Caki2 (cell line): Measurements from ENCODE around the gene FEM1B. TPM values are rescaled to one million over a fixed set of nuclear protein-coding genes. Genes with fewer than 3 reads are reported as not detected.

Experiments used
- DNase-seq: peaks from one replicate; pipeline ENCODE4 v3.0.0-alpha.2; 2015; ENCODE audit warnings: low read depth
- in situ Hi-C: cut with HindIII; loops from 2 replicates; pipeline ENCODE4 v1.10.0; 2016; ENCODE audit warnings: low sequenced_read_pairs, low pct_unique_long_range_greater_than_20kb, mixed read lengths
- total RNA-seq: library from RNA; depleted of rRNA; stranded (reverse); fragments of >200 nt; shearing (Covaris generic); gene quantifications from 2 replicates; pipeline ENCODE4 v1.2.3, GENCODE V29; 2014; ENCODE audit warnings: low replicate concordance

Gene FEM1B
- total RNA-seq, 1 experiment from 2014 or later, result 15.9 TPM

DNA sequence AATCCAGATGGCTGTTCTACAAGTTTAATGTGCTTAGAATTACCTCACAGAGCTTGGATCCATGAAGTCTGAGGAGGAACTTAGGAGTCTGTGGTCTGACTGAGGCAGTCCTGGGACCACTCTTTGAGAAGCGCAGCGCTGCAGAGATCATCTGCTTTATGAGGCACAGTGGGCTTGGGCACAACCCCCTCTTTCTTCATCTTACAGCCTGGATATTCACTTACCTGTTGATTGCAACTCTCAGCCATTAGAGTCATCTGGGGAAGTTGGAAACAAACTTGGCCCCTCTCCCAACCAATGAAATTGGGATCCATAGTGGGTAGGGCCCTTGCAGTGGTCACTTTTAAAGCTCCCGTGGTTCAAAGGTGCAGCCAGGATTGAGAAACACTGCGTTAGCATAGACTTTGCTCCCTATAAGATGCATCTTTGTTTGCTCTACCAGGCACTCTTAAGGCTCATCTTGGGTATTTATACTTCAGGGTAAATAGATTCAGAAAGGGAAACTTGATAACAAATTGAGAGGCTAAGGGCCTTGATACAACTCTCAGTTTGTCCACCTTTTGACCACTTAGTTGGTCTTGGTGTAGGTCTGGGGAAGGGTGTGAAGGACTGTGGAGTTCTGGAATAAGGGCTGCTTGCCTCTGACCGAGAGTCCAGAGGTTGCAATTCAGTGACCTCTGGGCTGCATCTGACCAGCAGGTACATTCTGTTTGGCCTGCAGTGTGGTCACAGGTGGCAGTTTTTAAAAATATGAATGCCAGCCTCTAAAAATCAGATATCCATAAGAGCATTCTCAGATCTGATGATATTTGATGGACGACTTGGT lies 22.8 kb downstream of the FEM1B start:
- in situ Hi-C loops, result no loop called here

DNA sequence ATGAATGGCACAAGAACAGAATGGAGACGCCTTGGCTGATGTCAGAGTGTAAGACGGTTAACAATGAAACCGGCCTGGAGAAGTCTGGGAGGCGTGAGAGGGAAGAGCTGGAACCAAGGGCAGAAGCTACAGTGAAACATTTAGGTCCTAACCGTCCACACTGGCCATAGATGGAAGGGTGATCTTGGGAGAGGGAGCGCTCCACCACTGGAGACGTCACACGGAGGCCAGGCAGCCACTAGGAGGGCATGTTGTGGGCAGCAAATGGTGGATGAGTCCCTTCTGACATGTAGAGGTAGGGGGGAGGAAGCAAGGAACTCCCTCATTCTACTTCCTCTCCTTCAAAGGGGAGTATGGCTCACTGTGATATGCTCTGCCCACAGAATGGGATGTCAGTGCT lies 23.8 kb downstream of the FEM1B start:
- in situ Hi-C loops, result no loop called here
- no peak for DNase-seq

More for the DNA sequence above, 22.8 kb downstream of the FEM1B start:
- DNase-seq, result no peak

DNA sequence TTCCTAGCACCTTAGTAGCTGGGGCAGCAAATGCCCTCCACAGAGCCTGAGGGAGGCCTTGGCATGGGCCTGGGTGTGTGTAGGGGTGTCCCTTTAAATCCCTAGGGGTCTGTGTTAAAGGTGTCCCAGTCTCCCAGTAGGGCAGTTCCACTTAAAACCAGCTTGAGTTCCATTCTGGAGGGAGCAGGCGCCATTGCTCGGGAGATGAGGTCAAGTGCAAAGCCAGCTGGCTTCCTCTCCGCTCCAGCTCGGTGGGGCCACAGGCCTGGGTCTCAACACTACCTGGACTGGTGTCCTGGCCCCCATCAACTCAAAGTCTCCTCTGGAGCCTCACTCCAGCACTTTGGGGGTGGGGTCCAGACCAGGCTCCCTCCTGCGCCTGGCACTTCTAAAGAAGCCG lies 25.2 kb downstream of the FEM1B start:
- no peak for DNase-seq
- in situ Hi-C loops, result no loop called here

DNA sequence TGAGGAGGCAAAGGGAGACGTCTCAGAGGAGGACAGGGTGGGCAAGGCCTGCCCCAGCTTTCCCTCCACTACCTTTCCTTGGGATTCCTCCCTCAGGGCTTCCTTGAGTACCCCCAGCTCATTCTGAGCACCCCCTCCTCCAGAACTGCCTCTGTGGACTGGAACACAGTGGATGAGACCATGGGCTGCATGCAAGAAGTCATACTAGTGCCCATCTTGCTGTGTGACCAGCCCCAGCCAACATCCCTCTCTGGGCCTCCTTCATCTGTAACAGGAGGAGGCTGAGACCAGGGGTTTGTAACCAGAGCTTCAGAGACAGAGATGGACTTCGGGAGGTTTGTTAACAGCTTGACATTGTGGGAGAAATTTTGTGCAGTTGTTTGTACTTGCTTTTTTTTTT lies 25.6 kb downstream of the FEM1B start:
- in situ Hi-C loops, result no loop called here
- no peak for DNase-seq

DNA sequence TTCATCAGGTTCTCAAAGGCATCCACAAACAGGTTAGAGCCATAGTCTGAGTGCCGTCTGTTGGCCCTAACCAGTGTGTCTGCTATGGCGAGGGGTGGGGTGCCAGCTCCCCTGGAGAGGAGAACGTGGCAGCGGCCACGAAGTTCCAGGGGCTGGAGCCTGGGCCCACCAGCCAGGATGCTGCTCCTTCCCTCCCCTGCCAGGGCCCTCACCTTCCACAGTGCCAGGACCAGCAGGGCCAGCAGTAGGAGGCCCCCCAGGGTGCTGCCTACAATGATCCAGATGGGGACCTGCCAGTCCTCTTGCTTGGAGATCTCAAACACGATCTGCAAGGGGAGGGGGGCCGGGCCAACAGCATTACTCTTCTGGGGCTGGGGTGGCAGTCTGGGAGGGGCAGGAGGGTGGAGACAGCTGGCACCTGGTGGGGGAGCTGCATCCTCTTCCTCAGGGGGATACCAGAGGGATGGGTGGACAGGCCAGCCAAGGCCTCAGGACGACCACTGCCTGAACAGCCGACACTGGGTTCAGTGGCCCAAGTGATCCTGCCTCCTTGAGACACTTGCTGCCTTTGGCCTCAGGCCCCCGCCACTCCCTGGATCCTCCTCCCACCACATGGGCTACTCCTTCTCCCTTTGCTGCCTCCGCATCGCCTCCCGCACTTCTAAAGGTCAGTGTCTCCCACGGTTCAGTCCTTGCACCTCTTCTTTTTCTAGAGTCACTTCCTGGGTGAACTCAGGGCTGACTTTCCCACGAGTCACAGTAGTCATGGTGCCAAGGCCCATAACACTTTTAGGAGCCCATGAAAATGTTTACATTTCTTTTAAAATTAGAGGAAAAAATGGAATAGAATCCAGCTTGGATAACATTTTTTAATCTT lies 26.3 kb downstream of the FEM1B start:
- DNase-seq, result no peak
- in situ Hi-C loops, result no loop called here

DNA sequence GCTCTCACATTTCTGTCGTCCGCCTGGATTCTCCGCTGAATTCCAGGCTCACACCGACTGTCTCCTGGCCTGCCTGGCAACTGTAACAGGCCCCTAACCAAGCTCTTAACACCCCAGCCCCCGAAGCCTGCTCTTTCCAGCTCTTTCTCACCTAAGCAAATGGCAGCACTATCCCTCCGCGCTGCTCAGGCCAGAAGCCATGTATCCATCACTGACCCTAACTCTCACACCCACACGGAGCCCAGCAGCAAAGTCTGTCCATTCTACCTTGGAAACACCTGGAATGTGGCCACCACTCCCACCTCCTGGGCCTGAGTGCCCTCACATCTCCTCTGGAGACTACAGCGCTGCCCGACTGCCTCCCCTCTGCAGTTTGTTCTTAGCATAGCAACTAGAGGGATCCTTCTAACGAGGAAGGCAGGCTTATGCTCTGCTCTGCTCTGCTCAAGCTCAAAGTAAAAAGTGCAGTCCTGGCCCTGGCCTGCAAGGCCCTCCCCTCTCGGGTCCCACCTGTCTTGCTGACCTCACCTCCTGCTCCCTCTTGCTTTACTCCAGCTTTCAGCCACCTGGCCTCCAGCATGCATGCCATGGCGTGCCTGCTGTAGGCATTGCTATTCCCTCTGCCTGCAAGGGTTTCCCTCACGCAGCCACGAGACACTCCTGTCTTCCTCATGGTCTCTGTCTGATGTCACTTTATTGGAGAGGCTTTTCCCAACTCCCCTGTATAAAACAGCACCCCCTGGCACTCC lies 27.2 kb downstream of the FEM1B start:
- no peak for DNase-seq
- in situ Hi-C loops, result no loop called here

DNA sequence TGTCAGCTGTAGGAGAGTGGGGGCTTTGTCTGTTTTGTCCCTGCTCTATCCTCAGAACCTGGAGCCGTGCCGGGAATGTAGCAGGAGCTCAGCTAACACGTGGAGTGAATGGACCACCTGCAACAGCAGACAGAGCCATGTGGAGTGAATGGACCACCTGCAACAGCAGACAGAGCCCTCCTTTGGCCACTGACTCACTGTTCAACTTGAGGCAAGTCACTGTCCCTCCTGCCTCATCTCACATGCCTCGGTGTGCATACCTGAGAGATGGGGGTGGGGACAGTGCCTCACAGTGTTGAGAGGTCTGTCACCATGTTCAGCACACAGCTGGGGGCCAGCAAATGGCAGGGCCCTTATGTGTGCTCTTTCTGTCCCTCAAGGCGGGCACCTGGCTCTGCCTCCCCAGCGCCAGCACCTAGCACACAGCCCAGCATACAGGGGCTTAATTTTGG lies 27.9 kb downstream of the FEM1B start:
- in situ Hi-C loops, result no loop called here
- DNase-seq, result no peak

DNA sequence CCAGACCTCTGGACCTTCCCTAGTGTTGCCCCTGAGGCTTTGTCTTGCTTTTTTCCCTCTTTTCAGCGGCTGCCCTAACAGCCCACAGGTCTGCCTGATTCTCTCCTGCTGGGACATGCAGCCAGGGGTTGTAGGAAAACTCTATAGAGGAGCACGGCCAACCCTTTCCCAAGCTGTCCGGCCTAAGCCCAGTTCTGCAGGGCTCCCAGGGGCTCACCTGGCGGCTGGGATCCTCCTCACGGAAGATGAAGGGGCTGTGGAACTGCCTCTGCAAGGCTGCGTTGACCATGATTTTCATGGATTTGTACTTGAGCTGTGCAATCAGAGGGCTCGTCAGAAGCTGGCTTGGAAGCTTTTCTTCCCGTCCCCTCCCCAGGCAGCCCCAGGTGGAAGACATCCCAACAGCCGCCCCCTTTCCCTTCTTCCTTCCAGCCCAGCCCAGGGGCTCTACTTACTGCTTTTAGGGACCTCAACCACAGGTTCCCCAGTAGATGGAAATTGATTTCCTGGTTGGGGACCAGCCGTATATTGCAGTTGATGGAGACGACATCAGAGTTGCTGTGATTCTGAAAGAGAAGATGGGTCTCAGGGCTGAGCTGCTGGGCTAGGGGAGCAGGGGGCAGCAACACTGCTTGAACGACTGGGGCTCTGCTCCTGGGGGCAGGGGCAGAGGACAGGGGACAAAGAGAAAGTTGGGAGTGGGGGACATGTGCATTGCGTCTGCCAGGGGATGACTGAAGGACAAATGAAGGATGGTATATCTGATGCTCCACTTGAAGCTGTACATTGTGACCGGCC lies 29.8 kb downstream of the FEM1B start:
- in situ Hi-C loops, result no loop called here

DNA sequence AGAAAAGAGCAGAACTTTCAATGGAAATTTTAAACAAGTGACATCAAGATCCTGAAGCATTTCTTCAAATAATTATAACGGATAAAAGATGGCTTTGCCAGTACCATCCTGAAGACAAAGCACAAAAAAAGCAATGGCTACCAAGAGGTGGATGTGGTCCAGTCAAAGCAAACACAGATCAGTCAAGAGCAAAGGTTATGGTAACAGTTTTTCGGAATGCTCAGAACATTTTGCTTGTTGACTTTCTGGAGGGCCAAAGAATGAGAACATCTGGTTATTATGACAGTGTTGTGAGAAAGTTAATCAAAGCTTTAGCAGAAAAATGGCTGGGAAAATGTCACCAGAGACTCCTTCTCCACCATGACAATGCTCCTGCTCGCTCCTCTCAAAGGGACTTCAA lies 31.5 kb downstream of the FEM1B start:
- in situ Hi-C loops, result no loop called here
- DNase-seq, result no peak

More for the DNA sequence above, 29.8 kb downstream of the FEM1B start:
- DNase-seq, result no peak

DNA sequence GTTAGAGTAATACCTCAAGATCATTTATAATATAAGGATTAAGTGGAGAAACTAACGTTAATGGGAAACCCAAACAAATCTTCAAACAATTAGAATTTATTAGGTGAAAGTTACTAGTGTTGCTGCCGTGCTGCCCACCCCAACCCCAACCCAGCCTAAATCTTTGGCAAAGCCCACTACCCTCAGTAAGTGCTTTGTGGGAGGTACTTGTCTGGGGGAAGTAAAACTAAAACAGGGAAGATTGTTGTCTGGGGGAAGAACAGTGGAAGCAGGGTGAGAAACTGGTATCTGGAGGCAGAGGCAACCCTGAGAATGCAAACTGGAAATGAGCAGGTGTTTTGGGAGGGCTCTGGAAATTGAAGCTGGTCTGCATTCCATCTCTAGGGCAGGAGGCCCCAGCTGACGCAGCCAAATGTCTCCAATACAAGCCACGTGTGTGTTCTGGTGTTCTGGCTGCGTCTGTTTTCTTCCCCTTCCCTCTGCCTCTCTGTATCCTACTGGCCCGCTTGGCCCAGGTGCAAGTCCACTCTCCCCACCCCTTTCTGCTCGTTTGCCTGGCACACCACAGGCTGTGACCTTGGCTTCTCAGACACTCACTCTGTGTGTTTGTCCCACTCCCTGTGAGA lies 32.7 kb downstream of the FEM1B start:
- no peak for DNase-seq
- in situ Hi-C loops, result no loop called here

DNA sequence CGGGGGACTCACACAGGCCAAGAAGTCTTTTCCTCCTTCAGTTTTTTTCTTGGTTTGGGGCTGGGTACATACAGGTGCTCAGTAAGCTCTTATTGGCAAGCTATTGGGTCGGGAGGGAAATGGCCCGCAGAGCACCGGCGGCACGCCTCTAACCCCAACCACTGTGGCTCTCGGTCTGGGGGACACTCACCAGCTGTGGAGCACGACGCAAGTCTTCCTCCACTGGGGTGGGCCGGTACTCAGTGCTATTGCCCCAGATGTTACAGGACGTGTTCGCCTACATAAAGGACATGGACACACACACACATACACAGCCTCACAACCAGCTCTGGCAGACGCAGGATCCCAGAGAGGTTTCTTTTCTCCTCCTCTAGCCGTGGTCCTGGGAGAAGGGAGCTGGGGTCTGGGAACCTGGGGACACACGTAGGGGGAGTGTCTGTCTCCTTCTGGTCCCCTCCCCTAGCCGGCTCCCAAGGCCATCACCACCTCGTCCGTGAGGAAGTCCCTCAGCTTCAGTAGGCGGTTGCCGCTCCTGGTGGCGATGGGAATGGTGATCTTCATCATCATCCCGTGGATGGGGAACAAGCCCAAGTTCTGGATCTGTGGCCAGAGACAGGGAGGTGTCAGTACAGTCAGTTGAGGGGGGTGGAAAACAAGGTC lies 33.4 kb downstream of the FEM1B start:
- in situ Hi-C loops, result no loop called here
- DNase-seq, result no peak

DNA sequence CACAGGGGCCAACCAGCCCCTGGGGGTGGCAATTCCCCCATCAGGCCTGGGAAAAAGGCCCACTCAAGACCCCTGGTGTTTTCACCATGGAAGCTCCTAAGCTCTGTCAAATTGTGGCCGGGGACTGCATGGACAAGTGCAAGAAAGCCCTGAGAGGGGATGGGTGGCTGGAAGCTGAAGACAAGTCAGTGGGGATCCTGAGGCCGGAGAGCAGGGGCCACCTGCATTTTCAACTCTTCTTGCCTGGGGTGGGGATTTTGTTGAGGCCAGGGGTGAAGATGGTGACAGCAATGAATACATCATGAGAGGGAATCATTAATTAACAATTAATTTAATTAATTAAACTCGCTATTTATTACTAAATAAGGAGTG lies 33.9 kb downstream of the FEM1B start:
- in situ Hi-C loops, result no loop called here

DNA sequence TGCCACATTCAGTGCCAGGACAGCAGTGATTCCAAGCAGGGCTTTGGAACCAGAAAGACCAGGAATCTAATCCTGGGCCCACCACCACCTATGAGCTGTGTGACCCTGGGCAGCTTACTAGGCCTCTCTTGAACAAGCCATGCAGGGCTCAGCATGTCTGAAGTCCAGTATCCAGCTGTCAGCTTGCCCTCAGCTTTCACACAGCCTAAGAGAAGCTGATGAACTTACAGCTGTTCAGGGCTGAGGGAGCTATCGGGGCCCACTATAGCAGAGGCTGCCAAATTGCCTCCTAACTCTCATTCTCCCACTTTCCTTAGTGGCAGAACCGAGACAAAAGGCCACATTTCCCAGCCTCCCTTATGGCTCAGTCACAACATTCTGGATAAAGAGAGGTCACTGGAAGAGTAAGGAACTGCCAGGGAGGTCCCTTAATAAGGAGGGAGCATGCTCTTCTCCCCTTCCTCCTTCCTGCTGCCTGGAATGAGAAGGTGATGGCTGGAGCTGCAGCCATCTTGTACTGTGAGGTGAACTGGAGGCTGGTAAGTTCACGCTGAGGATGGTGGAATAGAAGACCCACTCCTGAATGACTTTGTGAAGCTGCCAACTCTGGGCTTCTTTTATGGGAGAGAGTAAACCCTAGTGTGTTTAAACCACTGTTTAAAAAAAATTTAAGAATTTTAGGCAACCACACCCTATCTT lies 34.5 kb downstream of the FEM1B start:
- in situ Hi-C loops, result no loop called here
- DNase-seq, result no peak

More for the DNA sequence above, 33.9 kb downstream of the FEM1B start:
- DNase-seq, result no peak

DNA sequence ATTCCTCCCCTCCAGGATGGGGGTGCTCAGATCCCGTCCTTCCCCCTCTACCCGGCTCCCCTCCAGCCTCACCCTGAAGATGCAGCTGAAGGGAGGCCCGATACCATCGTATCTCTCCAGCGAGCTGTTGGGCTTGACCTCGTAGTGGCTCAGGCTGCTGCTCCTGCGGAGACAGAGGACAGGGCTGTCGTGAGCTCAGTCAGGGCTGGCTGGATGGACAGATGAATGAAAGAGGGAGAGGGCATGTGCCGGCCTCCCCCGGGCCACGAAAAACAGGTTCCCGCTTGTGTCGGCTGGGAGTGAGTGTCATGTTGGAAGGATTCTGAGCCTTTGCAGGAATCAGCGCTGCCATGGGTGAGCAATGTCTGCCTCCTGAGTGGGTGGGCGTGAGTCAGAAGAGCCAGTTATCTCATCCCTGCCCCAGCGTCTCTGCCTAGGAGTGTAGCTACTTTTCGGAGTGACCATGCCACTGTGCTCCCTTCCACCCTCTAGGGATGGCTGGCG lies 35.2 kb downstream of the FEM1B start:
- in situ Hi-C loops, result no loop called here
- DNase-seq, result no peak

DNA sequence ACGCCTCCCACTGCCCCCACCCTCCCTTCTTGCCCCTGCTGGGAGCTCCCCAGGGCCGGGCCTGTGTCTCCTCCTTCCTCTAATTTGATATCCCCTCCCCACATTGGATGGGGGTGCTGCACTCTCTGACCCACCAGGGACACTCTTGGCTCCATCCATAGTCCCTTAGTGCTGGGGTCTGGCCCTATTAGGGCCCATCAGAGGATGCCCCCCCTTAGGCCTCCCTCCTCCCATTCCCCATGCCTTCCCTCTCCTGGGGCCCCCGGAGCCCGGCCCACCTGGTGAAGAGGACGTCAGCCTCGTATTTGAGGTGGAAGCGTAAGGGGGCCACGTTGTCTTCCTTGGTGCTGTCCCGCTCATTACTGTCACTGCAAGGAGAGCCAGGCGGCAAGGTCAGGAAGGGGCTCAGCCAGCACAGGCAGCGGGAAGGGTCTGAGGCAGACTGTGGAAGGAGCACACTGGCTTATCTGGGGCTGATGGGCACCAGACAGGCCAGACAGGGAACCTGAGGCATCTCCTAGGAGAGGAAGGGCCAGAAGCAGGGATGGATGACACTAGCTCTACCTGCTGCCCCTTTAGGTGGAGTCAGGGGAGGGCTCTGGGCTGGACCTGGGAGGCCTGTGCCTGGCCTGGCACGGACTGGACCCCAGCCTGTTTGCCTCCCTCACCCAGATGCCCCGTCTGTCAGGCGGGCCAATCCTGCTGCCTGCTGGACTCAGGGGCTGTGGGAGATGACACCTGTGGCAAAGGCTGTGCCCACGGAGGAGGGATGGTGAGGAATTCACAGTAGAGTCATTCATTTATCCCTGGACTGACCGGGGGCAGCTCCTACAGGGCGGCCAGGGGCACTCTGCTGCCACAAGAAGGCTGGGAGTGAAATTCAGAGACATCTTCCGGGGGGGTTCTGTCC lies 36.2 kb downstream of the FEM1B start:
- in situ Hi-C loops, result no loop called here
- no peak for DNase-seq
